IPS-20b (cell line): ENCODE measurements around the gene ZNFX1.
"Not testable (repeated sequence)": the region's sequence is repeated elsewhere in the genome, so short reads cannot be mapped to it uniquely, and the experiment has no call there.

ENCODE experiments used
- H3K27ac ChIP-seq: one replicate; pipeline ENCODE4 v1.5.1; 2013; ENCODE audit warnings: low read length
- H3K27me3 ChIP-seq: 2 replicates; pipeline ENCODE4 v1.6.1; 2013; ENCODE audit warnings: mild to moderate bottlenecking, low read length, inconsistent platforms; ENCODE audit not compliant: insufficient read depth
- H3K36me3 ChIP-seq: 2 replicates; pipeline ENCODE4 v1.6.1; 2013; ENCODE audit warnings: low read depth, mild to moderate bottlenecking, inconsistent platforms, low read length, moderate library complexity; ENCODE audit not compliant: insufficient read depth
- H3K4me1 ChIP-seq: 2 replicates; pipeline ENCODE4 v1.6.1; 2013; ENCODE audit warnings: mild to moderate bottlenecking, control low read depth, inconsistent platforms, low read length, moderate library complexity; ENCODE audit not compliant: insufficient read depth
- H3K4me3 ChIP-seq: 2 replicates; pipeline ENCODE4 v1.5.1; 2013; ENCODE audit warnings: mild to moderate bottlenecking, low read length, inconsistent platforms
- H3K9ac ChIP-seq: 2 replicates; pipeline ENCODE4 v1.6.1; 2013; ENCODE audit warnings: low read depth, mild to moderate bottlenecking, inconsistent platforms, low read length, moderate library complexity
- H3K9me3 ChIP-seq: 2 replicates; pipeline ENCODE4 v1.6.1; 2013; ENCODE audit warnings: mild to moderate bottlenecking, low read depth, low read length, inconsistent platforms; ENCODE audit not compliant: insufficient read depth

Gene ZNFX1

DNA sequence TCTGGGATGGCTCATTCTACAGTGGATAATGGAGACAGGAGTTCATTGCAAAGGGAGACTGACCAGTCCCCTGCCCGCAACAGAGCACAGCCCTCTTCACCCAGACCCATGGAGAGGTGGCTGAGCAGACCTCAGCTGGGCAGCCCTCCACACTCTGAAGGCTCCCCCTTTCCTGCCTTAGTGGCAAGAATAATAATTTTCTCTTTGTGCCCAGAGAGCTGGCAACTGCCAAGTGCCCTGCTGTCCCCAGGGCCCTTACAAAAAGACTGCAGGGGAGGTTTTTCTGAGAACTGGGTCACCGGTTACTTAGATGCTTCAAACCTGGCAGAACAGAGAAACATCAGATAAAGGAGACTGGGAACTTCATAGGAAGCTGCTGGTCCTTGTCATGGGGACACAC lies 35.4 kb upstream of the ZNFX1 start:
- H3K27ac ChIP-seq, result no peak overlapping the region

GRCh38 chr20:49312661-49313060 lies 34.8 kb upstream of the ZNFX1 start:
- H3K4me3 ChIP-seq, result no peak overlapping the region
- no peaks in the 10 kb centered on the region for H3K4me1 ChIP-seq
- no peak overlapping the region for H3K27ac ChIP-seq
- H3K9me3 ChIP-seq, result no peaks in the 10 kb centered on the region
- no peaks in the 10 kb centered on the region for H3K36me3 ChIP-seq
- peaks cover 32% of the 10 kb centered on the region for H3K27me3 ChIP-seq
- no peak overlapping the region for H3K9ac ChIP-seq

More for the DNA sequence above, 35.4 kb upstream of the ZNFX1 start:
- Histone ChIP-seq H3K27me3 (peaks cover 39% of the 10 kb centered on the region), H3K4me3 (no peak overlapping the region), H3K9ac (no peak overlapping the region), H3K36me3 (no peaks in the 10 kb centered on the region), H3K4me1 (no peaks in the 10 kb centered on the region), H3K9me3 (no peaks in the 10 kb centered on the region)

DNA sequence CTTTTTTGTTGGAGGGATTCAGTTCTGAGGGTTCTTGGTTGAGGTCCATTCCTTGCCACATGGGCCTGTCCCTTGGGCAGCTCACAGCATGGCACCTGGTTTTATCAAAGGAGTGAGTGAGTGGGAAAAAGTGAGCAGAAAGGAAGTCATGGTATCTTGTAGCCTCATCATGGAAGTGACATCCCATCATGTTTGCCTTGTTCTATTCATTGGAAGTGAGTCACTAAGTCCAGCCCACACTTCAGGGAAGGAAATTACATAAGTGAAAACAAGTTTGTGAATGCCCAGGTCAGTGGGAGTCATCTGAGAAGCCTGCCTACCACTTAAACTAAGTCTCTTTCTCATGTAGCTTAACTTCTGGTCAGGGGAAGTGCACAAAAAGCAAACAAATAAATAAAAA lies 32.8 kb upstream of the ZNFX1 start:
- H3K36me3 ChIP-seq, result no peaks in the 10 kb centered on the region
- H3K27me3 ChIP-seq, result peaks cover 13% of the 10 kb centered on the region
- H3K9me3 ChIP-seq, result no peaks in the 10 kb centered on the region
- no peak overlapping the region for H3K4me3 ChIP-seq
- no peak overlapping the region for H3K9ac ChIP-seq
- peaks cover 7% of the 10 kb centered on the region; the same call in 1 of the 2 replicates for H3K4me1 ChIP-seq
- no peak overlapping the region for H3K27ac ChIP-seq

GRCh38 chr20:49308875-49309274 lies 31.0 kb upstream of the ZNFX1 start:
- Histone ChIP-seq H3K9me3 (no peaks in the 10 kb centered on the region), H3K36me3 (no peaks in the 10 kb centered on the region), H3K27me3 (no peaks in the 10 kb centered on the region), H3K27ac (no peak overlapping the region), H3K9ac (no peak overlapping the region), H3K4me3 (no peak overlapping the region), H3K4me1 (peaks cover 7% of the 10 kb centered on the region; the same call in 1 of the 2 replicates)

DNA sequence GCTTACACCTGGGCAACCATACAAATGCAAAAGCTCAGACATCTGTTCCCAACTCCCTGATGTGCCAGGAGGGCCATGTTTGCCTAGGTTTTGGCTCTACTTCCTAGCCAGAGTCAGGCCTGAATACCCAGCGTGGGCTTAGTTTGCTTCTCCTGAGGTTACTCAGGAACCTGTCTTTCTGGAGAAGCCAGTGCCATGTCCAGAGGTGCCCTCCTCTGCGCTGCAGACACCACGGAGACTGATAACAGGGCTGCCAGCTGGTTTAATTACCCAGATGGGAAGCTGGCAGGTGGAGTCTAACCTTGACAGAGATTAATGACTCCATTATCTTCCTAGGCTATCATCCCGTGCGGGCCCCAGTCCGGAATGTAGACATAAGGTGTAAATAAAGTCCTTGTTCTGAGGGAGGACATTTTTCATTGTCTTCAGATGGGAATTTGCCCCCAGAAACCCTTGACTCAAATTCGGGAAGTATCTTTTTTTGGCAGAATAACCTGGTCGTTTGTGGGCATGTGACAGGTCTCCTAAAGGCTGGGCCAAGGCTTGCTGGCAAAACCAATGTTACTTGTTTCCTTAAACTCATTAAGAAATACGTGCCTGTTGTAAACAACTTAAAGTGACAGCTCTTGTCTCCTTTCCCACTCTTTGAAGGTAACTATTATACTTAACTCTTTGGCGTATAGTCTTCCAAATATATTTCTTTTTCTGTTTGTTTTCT lies 29.2 kb upstream of the ZNFX1 start:
- H3K4me1 ChIP-seq, result peaks cover 7% of the 10 kb centered on the region; the same call in 1 of the 2 replicates
- H3K27ac ChIP-seq, result no peak overlapping the region
- no peaks in the 10 kb centered on the region for H3K27me3 ChIP-seq
- H3K9me3 ChIP-seq, result no peaks in the 10 kb centered on the region
- no peaks in the 10 kb centered on the region for H3K36me3 ChIP-seq
- H3K9ac ChIP-seq, result no peak overlapping the region
- 0 out of 2 replicates have a peak overlapping the region, but pooled peaks have one; percentile 9 for H3K4me3 ChIP-seq

- Histone ChIP-seq H3K4me1 (peaks cover 8% of the 10 kb centered on the region; the same call in 1 of the 2 replicates), H3K27me3 (no peaks in the 10 kb centered on the region), H3K27ac (no peak overlapping the region), H3K36me3 (no peaks in the 10 kb centered on the region), H3K4me3 (no peak overlapping the region), H3K9me3 (no peaks in the 10 kb centered on the region), H3K9ac (no peak overlapping the region)
Measured at GRCh38 chr20:49303065-49303552, 25.3 kb upstream of the ZNFX1 start.

DNA sequence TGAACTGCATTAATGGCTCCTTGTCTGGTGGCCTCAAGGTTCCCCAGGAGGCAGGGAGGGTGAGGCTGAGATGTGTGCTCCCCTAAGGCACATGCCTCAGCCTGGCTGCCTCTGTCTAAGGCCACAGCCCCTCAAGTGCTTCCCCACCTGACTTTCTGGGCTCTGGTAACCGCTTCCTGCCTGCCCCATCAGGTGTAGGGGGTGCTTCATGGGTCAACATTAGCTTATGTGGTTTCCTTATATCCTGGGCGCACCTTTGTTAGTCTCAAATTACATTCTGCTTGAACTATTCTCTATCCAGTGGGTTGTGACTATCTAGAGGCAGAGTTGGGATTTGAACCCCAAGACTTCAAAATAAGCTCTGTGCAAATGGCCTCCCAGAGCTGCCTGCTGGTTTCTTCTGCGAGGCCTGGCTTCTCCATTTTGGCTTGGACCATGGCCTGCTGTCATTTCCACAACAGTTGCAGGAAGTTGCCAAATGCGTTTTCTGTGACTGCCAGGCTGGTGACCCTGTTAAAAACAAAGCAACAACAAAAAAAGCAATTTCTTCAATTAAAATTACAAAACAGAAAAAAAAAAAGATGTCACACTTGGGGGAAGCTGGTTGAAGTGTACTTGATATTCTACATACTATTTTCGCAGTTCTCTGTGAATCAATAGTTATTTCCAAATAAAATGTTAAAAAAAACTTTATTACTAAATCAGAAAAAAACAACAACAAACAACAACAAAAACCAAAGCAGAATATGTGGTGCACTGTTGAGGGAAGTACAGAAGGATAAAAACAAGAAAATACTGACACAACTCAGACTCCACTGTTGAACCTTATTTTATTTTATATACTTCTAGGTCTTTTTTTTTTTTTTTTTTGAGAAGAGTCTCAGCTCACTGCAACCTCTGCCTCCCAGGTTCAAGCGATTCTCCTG lies 20.0 kb upstream of the ZNFX1 start:
- Histone ChIP-seq H3K9me3 (no peaks in the 10 kb centered on the region), H3K27me3 (no peaks in the 10 kb centered on the region), H3K36me3 (no peaks in the 10 kb centered on the region), H3K4me1 (peaks cover 15% of the 10 kb centered on the region; the same call in 1 of the 2 replicates), H3K9ac (no peak overlapping the region), H3K4me3 (no peak overlapping the region), H3K27ac (no peak overlapping the region)

DNA sequence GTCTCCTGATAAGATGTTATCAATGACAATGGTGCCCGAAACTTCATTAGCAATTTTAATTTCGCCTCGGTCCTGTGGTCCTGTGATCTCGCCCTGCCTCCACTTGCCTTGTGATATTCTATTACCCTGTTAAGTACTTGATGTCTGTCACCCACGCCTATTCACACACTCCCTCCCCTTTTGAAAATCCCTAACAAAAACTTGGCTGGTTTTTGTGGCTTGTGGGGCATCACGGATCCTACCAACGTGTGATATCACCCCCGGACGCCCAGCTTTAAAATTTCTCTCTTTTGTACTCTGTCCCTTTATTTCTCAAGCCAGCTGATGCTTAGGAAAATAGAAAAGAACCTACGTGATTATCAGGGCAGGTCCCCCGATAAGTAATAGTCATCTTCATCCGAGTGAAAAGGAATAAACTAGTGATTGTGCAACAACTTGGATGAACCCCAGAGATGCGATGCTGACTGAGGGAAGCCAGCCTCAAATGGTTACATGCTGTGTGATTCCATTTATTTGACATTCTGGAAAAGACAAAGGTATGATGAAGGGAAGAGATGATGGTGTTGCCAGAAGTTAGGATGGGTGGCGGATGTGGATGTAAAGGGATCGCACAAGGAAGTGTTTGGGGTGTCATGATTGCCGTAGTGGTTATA lies 16.3 kb upstream of the ZNFX1 start:
- not testable (repeated sequence) for H3K27ac ChIP-seq, H3K9ac ChIP-seq, H3K9me3 ChIP-seq, H3K27me3 ChIP-seq, H3K4me3 ChIP-seq
- peaks cover 28% of the 10 kb centered on the region for H3K36me3 ChIP-seq
- H3K4me1 ChIP-seq, result peaks cover 15% of the 10 kb centered on the region; the same call in 1 of the 2 replicates

DNA sequence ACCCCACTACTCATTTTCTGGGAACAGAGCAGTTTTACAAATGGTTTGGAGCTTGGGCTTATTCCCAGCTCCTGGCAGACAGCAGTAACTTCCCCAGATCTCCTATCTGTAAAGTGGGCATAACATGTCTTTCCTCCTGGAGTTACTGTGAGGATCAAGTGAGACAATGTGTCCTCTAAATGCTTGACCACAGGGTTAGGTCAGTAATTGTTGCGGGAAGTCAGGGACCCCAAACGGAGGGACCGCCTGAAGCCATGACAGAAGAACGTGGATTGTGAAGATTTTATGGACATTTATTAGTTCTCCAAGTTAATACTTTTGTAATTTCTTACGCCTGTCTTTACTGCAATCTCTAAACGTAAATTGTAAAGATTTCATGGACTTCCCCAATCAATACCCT lies 15.3 kb upstream of the ZNFX1 start:
- H3K4me1 ChIP-seq, result peaks cover 15% of the 10 kb centered on the region; the same call in 1 of the 2 replicates
- peaks cover 38% of the 10 kb centered on the region for H3K36me3 ChIP-seq

GRCh38 chr20:49292010-49292409 lies 14.2 kb upstream of the ZNFX1 start:
- H3K36me3 ChIP-seq, result peaks cover 49% of the 10 kb centered on the region
- H3K9me3 ChIP-seq, result no peaks in the 10 kb centered on the region
- H3K4me3 ChIP-seq, result no peak overlapping the region
- H3K9ac ChIP-seq, result no peak overlapping the region
- H3K27me3 ChIP-seq, result no peaks in the 10 kb centered on the region
- no peak overlapping the region for H3K27ac ChIP-seq
- H3K4me1 ChIP-seq, result peaks cover 9% of the 10 kb centered on the region; the same call in 1 of the 2 replicates

More for the DNA sequence above, 15.3 kb upstream of the ZNFX1 start:
- Histone ChIP-seq H3K27ac (no peak overlapping the region), H3K9ac (no peak overlapping the region), H3K4me3 (no peak overlapping the region), H3K9me3 (no peaks in the 10 kb centered on the region), H3K27me3 (no peaks in the 10 kb centered on the region)

GRCh38 chr20:49291200-49291599 lies 13.3 kb upstream of the ZNFX1 start:
- H3K27ac ChIP-seq, result no peak overlapping the region
- peaks cover 14% of the 10 kb centered on the region; the same call in 1 of the 2 replicates for H3K4me1 ChIP-seq
- no peaks in the 10 kb centered on the region for H3K27me3 ChIP-seq
- no peak overlapping the region for H3K9ac ChIP-seq
- H3K36me3 ChIP-seq, result peaks cover 57% of the 10 kb centered on the region
- no peaks in the 10 kb centered on the region for H3K9me3 ChIP-seq
- no peak overlapping the region for H3K4me3 ChIP-seq
